Hepatic stellate cell (primary cell): ENCODE results near the gene CLDN3.
A peak's percentile ranks its signal among the peaks of the same experiment; 100 is the strongest.

Experiments
- DNase-seq: peaks from one replicate; pipeline ENCODE4 v3.0.0; 2011; ENCODE audit warnings: low spot score

CLDN3 gene

GRCh38 chr7:73770860-73771670 is 995 bp upstream of the CLDN3 start:
- no peak for DNase-seq

- no peak for DNase-seq
Measured at GRCh38 chr7:73769481-73770001, 529 bp downstream of the CLDN3 start.

- no peak for DNase-seq
Measured at GRCh38 chr7:73768641-73769480, 1.2 kb downstream of the CLDN3 start.

- DNase-seq: no peak
Measured at GRCh38 chr7:73766556-73767229, 3.4 kb downstream of the CLDN3 start.

- DNase-seq: no peak
Measured at GRCh38 chr7:73762659-73762999, 7.4 kb downstream of the CLDN3 start.

GRCh38 chr7:73761854-73762658 is 8.0 kb downstream of the CLDN3 start:
- no peak for DNase-seq

GRCh38 chr7:73758581-73759138 is 11.4 kb downstream of the CLDN3 start:
- DNase-seq: no peak

- DNase-seq: no peak
Measured at GRCh38 chr7:73749931-73750776, 19.9 kb downstream of the CLDN3 start.

- no peak for DNase-seq
Measured at GRCh38 chr7:73746378-73746777, 23.7 kb downstream of the CLDN3 start.

- DNase-seq: no peak
Measured at GRCh38 chr7:73742753-73743641, 27.1 kb downstream of the CLDN3 start.

GRCh38 chr7:73742338-73742752 is 27.7 kb downstream of the CLDN3 start:
- DNase-seq: no peak

- DNase-seq: no peak
Measured at GRCh38 chr7:73741600-73741999, 28.5 kb downstream of the CLDN3 start.

GRCh38 chr7:73740771-73741170 is 29.3 kb downstream of the CLDN3 start:
- no peak for DNase-seq

GRCh38 chr7:73740212-73740611 is 29.9 kb downstream of the CLDN3 start:
- no peak for DNase-seq

GRCh38 chr7:73739387-73739767 is 30.7 kb downstream of the CLDN3 start:
- DNase-seq: no peak

GRCh38 chr7:73738612-73739386 is 31.3 kb downstream of the CLDN3 start, which contains the start of gene ABHD11:
Gene ABHD11 (minus strand): TSS chr7:73738802. CDS start chr7:73738770, 32 bp downstream.
- DNase-seq: peak; percentile 94

- DNase-seq: peak; percentile 86
Measured at GRCh38 chr7:73738220-73738611, 31.9 kb downstream of the CLDN3 start.

GRCh38 chr7:73737491-73738219 is 32.4 kb downstream of the CLDN3 start:
- no peak for DNase-seq
